SK-N-SH (cell line): ENCODE data around the gene LRRC49. TPM values are rescaled to one million over a fixed set of nuclear protein-coding genes. Genes with fewer than 3 reads are reported as not detected.

Experiments used
- CTCF ChIA-PET: fragments of 300-600, 350-600 bp; formaldehyde crosslinking; extraction: SDS; loops from one replicate; lab custom pipeline; 2021; lab: Yijun Ruan, JAX
- POLR2A ChIA-PET: fragments of 350-600 bp; sonication (Branson Sonifier 250); formaldehyde crosslinking; extraction: SDS; loops from one replicate; lab custom pipeline; 2020; ENCODE audit warnings: antibody characterized with exemption, inconsistent platforms; lab: Yijun Ruan, JAX
- DNase-seq: peaks from one replicate; pipeline ENCODE4 v3.0.0; 2012
- H2AFZ ChIP-seq: fragments of 200-600 bp; sonication (generic); 2 replicates; pipeline ENCODE4 v1.8.1; 2016; ENCODE audit warnings: antibody characterized with exemption, mild to moderate bottlenecking, low read depth
- H3F3A ChIP-seq: fragments of 200-600 bp; sonication (generic); replicated peaks from 2 replicates; pipeline ENCODE3; 2016; ENCODE audit warnings: antibody characterized with exemption, mild to moderate bottlenecking; ENCODE audit not compliant: insufficient read depth
- H3K27ac ChIP-seq, 2 experiments: fragments of 200-500 bp in 1 of 2; fragments of 200-600 bp in 1 of 2; sonication (Bioruptor generic) in 1 of 2; sonication (generic), shearing (Covaris generic) in 1 of 2; 2 replicates each; pipeline versions ENCODE4 v1.5.1 to v1.6.1; 2014 to 2016; ENCODE audit warnings: low read depth in 2 of 2, inconsistent platforms in 1 of 2, low read length in 1 of 2, mild to moderate bottlenecking in 1 of 2, mixed read lengths in 1 of 2
- H3K27me3 ChIP-seq: fragments of 200-600 bp; sonication (generic), shearing (Covaris generic); 2 replicates; pipeline ENCODE4 v1.6.1; 2016; ENCODE audit warnings: mixed run types; ENCODE audit not compliant: insufficient read depth
- H3K36me3 ChIP-seq, 2 experiments: fragments of 200-500 bp in 1 of 2; fragments of 200-600 bp in 1 of 2; sonication (Bioruptor generic) in 1 of 2; sonication (generic) in 1 of 2; replicated peaks in 1 of 2; 2 replicates each; pipeline versions ENCODE3 to v1.5.1; 2014 to 2016; ENCODE audit warnings: low read length in 1 of 2, mild to moderate bottlenecking in 1 of 2; ENCODE audit not compliant: insufficient read depth in 2 of 2, control insufficient read depth in 1 of 2
- H3K4me1 ChIP-seq, 2 experiments: fragments of 200-500 bp in 1 of 2; fragments of 200-600 bp in 1 of 2; sonication (Bioruptor generic) in 1 of 2; sonication (generic), shearing (Covaris generic) in 1 of 2; 2 replicates each; pipeline versions ENCODE4 v1.5.1 to v1.6.1; 2014 to 2016; ENCODE audit warnings: low read depth in 1 of 2, low read length in 1 of 2, mixed run types in 1 of 2; ENCODE audit not compliant: insufficient read depth in 2 of 2, control insufficient read depth in 1 of 2
- H3K4me2 ChIP-seq: fragments of 200-600 bp; sonication (generic), shearing (Covaris generic); 2 replicates; pipeline ENCODE4 v1.6.1; 2017; ENCODE audit warnings: mixed run types
- H3K4me3 ChIP-seq, 2 experiments: fragments of 200-500 bp in 1 of 2; fragments of 200-600 bp in 1 of 2; sonication (Bioruptor generic) in 1 of 2; sonication (generic), shearing (Covaris generic) in 1 of 2; 2 replicates each; pipeline versions ENCODE4 v1.5.1 to v1.8.1; 2014 to 2016; ENCODE audit warnings: low read depth in 2 of 2, inconsistent platforms in 1 of 2, low read length in 1 of 2, mild to moderate bottlenecking in 1 of 2, mixed read lengths in 1 of 2, moderate library complexity in 1 of 2
- H3K79me2 ChIP-seq: fragments of 200-600 bp; sonication (generic); 2 replicates; pipeline ENCODE4 v1.8.1; 2017; ENCODE audit warnings: mild to moderate bottlenecking; ENCODE audit not compliant: insufficient read depth
- H3K9ac ChIP-seq: fragments of 200-600 bp; sonication (generic); 2 replicates; pipeline ENCODE4 v1.6.1; 2017; ENCODE audit warnings: mixed run types
- H3K9me2 ChIP-seq: fragments of 200-600 bp; sonication (generic); 2 replicates; pipeline ENCODE4 v1.6.1; 2017; ENCODE audit warnings: mixed run types
- H3K9me3 ChIP-seq: fragments of 200-600 bp; sonication (generic); 2 replicates; pipeline ENCODE4 v1.6.1; 2017; ENCODE audit warnings: mixed run types, mild to moderate bottlenecking, moderate library complexity
- H4K20me1 ChIP-seq: fragments of 200-600 bp; sonication (generic); 2 replicates; pipeline ENCODE4 v1.6.1; 2017; ENCODE audit warnings: mild to moderate bottlenecking, mixed run types; ENCODE audit not compliant: insufficient read depth
- CHD2 ChIP-seq: fragments of 150-350 bp; IDR thresholded peaks from 2 replicates; pipeline ENCODE4 v1.6.1; 2018; ENCODE audit warnings: low read length; ENCODE audit not compliant: partially characterized antibody
- ELF1 ChIP-seq: IDR thresholded peaks from 2 replicates; pipeline ENCODE4 v1.4.0; 2012
- FOXM1 ChIP-seq: IDR thresholded peaks from 2 replicates; pipeline ENCODE4 v1.4.0; 2012; ENCODE audit warnings: low read depth, mild to moderate bottlenecking
- GATA2 ChIP-seq: sonication (generic); formaldehyde crosslinking; IDR thresholded peaks from 2 replicates; pipeline ENCODE4 v1.5.0; 2020; ENCODE audit warnings: mild to moderate bottlenecking, missing genetic modification reagents
- JUND ChIP-seq: IDR thresholded peaks from 2 replicates; pipeline ENCODE4 v1.4.0; 2012
- MEF2A ChIP-seq: IDR thresholded peaks from 2 replicates; pipeline ENCODE4 v1.4.0; 2012; ENCODE audit warnings: low read depth, borderline replicate concordance
- MXI1 ChIP-seq: IDR thresholded peaks from 2 replicates; pipeline ENCODE4 v1.6.1; 2012; ENCODE audit warnings: mild to moderate bottlenecking, low read depth, low read length, improper control_type of control experiment
- NRF1 ChIP-seq: IDR thresholded peaks from 2 replicates; pipeline ENCODE4 v1.6.1; 2012; ENCODE audit warnings: low read depth, mild to moderate bottlenecking, low read length
- POLR2AphosphoS5 ChIP-seq: IDR thresholded peaks from 2 replicates; pipeline ENCODE4 v1.6.1; 2012; ENCODE audit warnings: low read depth, low read length
- RAD21 ChIP-seq: IDR thresholded peaks from 2 replicates; pipeline ENCODE4 v1.6.1; 2012; ENCODE audit warnings: mild to moderate bottlenecking, low read length
- RCOR1 ChIP-seq: fragments of 150-350 bp; IDR thresholded peaks from 2 replicates; pipeline ENCODE4 v1.6.1; 2017; ENCODE audit warnings: antibody characterized with exemption, low read length
- RFX5 ChIP-seq: IDR thresholded peaks from 2 replicates; pipeline ENCODE4 v1.6.1; 2012; ENCODE audit warnings: mild to moderate bottlenecking, improper control_type of control experiment, low read length
- RXRA ChIP-seq: IDR thresholded peaks from 2 replicates; pipeline ENCODE4 v1.4.0; 2012; ENCODE audit warnings: low read depth, mild to moderate bottlenecking, borderline replicate concordance
- SIN3A ChIP-seq: IDR thresholded peaks from 2 replicates; pipeline ENCODE4 v1.6.1; 2012; ENCODE audit warnings: low read depth, mild to moderate bottlenecking, low read length, moderate library complexity, borderline replicate concordance
- SMC3 ChIP-seq: IDR thresholded peaks from 2 replicates; pipeline ENCODE4 v1.6.1; 2012; ENCODE audit warnings: low read depth, low read length, improper control_type of control experiment
- TAF1 ChIP-seq: IDR thresholded peaks from 2 replicates; pipeline ENCODE4 v1.6.1; 2012; ENCODE audit warnings: low read depth, mild to moderate bottlenecking, low read length, moderate library complexity, borderline replicate concordance
- TCF12 ChIP-seq: IDR thresholded peaks from 2 replicates; pipeline ENCODE4 v1.4.0; 2012
- TEAD4 ChIP-seq: IDR thresholded peaks from 2 replicates; pipeline ENCODE4 v1.4.0; 2012; ENCODE audit warnings: mild to moderate bottlenecking, borderline replicate concordance; ENCODE audit not compliant: insufficient read depth
- YY1 ChIP-seq: IDR thresholded peaks from 2 replicates; pipeline ENCODE4 v1.4.0; 2012; ENCODE audit warnings: low read depth, mild to moderate bottlenecking
- whole genome bisulfite sequencing: methylation state at CpG from one replicate; pipeline ENCODE4 v1.1.6; 2017; ENCODE audit warnings: low lambda C conversion rate; 5-methylcytosine and 5-hydroxymethylcytosine counted together
- polyA plus RNA-seq, 3 experiments: library from polyadenylated mRNA; depleted of rRNA; stranded (reverse); fragments of >200 nt; gene quantifications; 2 replicates each; pipeline ENCODE4 v1.2.3, GENCODE V29; 2012
- TF ChIP-seq, protein P1 (sequence below): fragments of 200-600 bp; sonication (generic); IDR thresholded peaks from 2 replicates; pipeline ENCODE4 v1.6.1; 2017; ENCODE audit warnings: antibody characterized with exemption, mild to moderate bottlenecking, moderate library complexity
- TF ChIP-seq, protein P2 (sequence below): IDR thresholded peaks from 2 replicates; pipeline ENCODE4; 2012
- TF ChIP-seq, protein P3 (sequence below): IDR thresholded peaks from 2 replicates; pipeline ENCODE4 v1.4.0; 2012; ENCODE audit warnings: low read depth
- TF ChIP-seq, protein P4 (sequence below): IDR thresholded peaks from 2 replicates; pipeline ENCODE4 v1.4.0; 2012; ENCODE audit warnings: low read depth, borderline replicate concordance

Gene LRRC49
- polyA plus RNA-seq, 1 of the 3 experiments (the other 2 are of a cell fraction) = 7.2 TPM

DNA sequence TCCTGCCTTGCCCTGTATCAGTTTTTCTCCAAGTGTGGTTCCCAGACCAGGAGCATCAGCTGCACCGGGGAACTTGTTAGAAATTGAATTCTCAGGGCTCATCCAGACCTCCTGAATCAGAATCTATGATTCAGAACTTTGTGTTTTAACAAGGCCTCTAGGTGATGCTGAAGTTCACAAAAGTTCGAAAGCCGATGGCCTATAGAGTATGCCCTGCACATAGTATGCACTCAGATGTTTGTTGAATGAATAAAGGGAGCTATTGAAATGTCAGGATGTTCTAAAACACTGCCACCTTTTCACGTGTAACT is 38.0 kb upstream of the LRRC49 start:
- Histone ChIP-seq H3K79me2 (peaks cover 47% of the 10 kb centered on the region), H3K9ac (peak overlapping the region; percentile 94), H4K20me1 (peaks cover 12% of the 10 kb centered on the region; the same call in 1 of the 2 replicates), H3F3A (peaks cover 51% of the 10 kb centered on the region), H3K4me3 (peak overlapping the region; percentile 81 to 86), H3K9me2 (no peaks in the 10 kb centered on the region), H3K4me2 (peak overlapping the region; percentile 85), H3K27me3 (no peaks in the 10 kb centered on the region), H3K4me1 (peaks cover 16 to 24% of the 10 kb centered on the region in 2 experiments), H3K9me3 (no peaks in the 10 kb centered on the region), H2AFZ (peak overlapping the region; percentile 63), H3K36me3 (peaks cover 20 to 22% of the 10 kb centered on the region in 2 experiments), H3K27ac (peak overlapping the region; percentile 86 to 97)
- no peak for DNase-seq
- ChIA-PET POLR2A (interaction anchor here (3.8 kb wide), 1 partner anchor 15 kb away, joined by 21 read pairs; no protein-coding TSS in a partner anchor), CTCF (interaction anchor here (1.0 to 5.7 kb wide), 7 partner anchors 9 to 31 kb away, joined by 3 to 27 read pairs (median 8); no protein-coding TSS in a partner anchor)
- 48% methylated on average over 4 of the region's 4 CpGs for WGBS
- TF ChIP-seq SIN3A (no peak), FOXM1 (no peak), TCF12 (no peak), GATA2 (CRISPR knock-in tag) (no peak), MXI1 (no peak), TAF1 (no peak), RAD21 (peak; percentile 41), CHD2 (no peak), RCOR1 (no peak)
- TF ChIP-seq, protein P1, sequence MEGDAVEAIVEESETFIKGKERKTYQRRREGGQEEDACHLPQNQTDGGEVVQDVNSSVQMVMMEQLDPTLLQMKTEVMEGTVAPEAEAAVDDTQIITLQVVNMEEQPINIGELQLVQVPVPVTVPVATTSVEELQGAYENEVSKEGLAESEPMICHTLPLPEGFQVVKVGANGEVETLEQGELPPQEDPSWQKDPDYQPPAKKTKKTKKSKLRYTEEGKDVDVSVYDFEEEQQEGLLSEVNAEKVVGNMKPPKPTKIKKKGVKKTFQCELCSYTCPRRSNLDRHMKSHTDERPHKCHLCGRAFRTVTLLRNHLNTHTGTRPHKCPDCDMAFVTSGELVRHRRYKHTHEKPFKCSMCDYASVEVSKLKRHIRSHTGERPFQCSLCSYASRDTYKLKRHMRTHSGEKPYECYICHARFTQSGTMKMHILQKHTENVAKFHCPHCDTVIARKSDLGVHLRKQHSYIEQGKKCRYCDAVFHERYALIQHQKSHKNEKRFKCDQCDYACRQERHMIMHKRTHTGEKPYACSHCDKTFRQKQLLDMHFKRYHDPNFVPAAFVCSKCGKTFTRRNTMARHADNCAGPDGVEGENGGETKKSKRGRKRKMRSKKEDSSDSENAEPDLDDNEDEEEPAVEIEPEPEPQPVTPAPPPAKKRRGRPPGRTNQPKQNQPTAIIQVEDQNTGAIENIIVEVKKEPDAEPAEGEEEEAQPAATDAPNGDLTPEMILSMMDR = peak; percentile 44
- TF ChIP-seq, protein P2, sequence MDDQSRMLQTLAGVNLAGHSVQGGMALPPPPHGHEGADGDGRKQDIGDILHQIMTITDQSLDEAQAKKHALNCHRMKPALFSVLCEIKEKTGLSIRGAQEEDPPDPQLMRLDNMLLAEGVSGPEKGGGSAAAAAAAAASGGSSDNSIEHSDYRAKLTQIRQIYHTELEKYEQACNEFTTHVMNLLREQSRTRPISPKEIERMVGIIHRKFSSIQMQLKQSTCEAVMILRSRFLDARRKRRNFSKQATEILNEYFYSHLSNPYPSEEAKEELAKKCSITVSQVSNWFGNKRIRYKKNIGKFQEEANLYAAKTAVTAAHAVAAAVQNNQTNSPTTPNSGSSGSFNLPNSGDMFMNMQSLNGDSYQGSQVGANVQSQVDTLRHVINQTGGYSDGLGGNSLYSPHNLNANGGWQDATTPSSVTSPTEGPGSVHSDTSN = no peak

DNA sequence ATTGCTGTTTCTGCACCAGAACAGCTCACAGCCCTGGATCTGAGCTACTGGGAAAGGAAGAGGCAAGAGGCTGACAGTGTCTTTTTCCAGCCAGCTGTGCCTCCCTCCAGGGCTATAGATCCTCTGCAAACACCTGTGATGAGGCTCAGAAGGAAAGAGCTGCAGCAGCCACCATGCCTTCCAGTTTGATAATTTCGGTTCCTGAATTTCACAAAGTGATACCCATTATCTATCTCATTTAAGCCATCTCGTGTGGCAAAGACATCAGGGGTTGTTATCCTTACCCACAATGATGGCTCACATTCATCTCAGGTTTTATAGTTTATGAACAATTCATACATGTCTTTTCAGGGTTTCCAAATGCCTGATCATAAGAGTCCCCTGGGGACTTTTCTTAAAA is 36.9 kb upstream of the LRRC49 start:
- Histone ChIP-seq H3K9ac (peak overlapping the region; percentile 94), H3K79me2 (peaks cover 36% of the 10 kb centered on the region), H4K20me1 (peaks cover 12% of the 10 kb centered on the region; the same call in 1 of the 2 replicates), H3K36me3 (peaks cover 11 to 13% of the 10 kb centered on the region in 2 experiments), H3K27ac (peak overlapping the region; percentile 82 to 97; a peak in 3 of 4 replicates), H3F3A (peaks cover 51% of the 10 kb centered on the region), H3K4me2 (peak overlapping the region; percentile 66), H3K4me1 (peaks cover 16 to 24% of the 10 kb centered on the region in 2 experiments), H3K9me3 (no peaks in the 10 kb centered on the region), H3K9me2 (no peaks in the 10 kb centered on the region), H3K27me3 (no peaks in the 10 kb centered on the region), H2AFZ (0 out of 2 replicates have a peak overlapping the region, but pooled peaks have one; percentile 4), H3K4me3 (no peak overlapping the region)
- POLR2A ChIA-PET = no interaction called here
- TF ChIP-seq NRF1 (no peak), RXRA (no peak), MEF2A (no peak), CHD2 (no peak), JUND (no peak), MXI1 (no peak), RFX5 (no peak), SMC3 (no peak), TEAD4 (no peak), ELF1 (no peak), POLR2AphosphoS5 (no peak), GATA2 (CRISPR knock-in tag) (no peak), TCF12 (no peak), YY1 (no peak)
- TF ChIP-seq, protein P3, sequence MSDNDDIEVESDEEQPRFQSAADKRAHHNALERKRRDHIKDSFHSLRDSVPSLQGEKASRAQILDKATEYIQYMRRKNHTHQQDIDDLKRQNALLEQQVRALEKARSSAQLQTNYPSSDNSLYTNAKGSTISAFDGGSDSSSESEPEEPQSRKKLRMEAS = no peak
- TF ChIP-seq, protein P4, sequence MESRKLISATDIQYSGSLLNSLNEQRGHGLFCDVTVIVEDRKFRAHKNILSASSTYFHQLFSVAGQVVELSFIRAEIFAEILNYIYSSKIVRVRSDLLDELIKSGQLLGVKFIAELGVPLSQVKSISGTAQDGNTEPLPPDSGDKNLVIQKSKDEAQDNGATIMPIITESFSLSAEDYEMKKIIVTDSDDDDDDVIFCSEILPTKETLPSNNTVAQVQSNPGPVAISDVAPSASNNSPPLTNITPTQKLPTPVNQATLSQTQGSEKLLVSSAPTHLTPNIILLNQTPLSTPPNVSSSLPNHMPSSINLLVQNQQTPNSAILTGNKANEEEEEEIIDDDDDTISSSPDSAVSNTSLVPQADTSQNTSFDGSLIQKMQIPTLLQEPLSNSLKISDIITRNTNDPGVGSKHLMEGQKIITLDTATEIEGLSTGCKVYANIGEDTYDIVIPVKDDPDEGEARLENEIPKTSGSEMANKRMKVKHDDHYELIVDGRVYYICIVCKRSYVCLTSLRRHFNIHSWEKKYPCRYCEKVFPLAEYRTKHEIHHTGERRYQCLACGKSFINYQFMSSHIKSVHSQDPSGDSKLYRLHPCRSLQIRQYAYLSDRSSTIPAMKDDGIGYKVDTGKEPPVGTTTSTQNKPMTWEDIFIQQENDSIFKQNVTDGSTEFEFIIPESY = no peak
- 57% methylated on average over 2 of the region's 2 CpGs for WGBS
- CTCF ChIA-PET = interaction anchor here (0.6 to 2.2 kb wide), 3 partner anchors 13 to 19 kb away, joined by 3 to 12 read pairs (median 3); no protein-coding TSS in a partner anchor
- DNase-seq = no peak
